Measurements from ENCODE around the gene EGR1. TPM values are rescaled to one million over a fixed set of nuclear protein-coding genes. Genes with fewer than 3 reads are reported as not detected.

The EGR1 gene
- total RNA-seq, 4 donors from 2014 or later, result 130 to 445 (median 257) TPM

- DNase-seq (ENCODE audit: low spot score in 2 of 2), result no peak
- peak overlapping the region; percentile 2 for H3K27ac ChIP-seq
- 67% methylated on average over 11 of the region's 11 CpGs for WGBS
- no peaks in the 10 kb centered on the region for H3K36me3 ChIP-seq
- peaks cover 55% of the 10 kb centered on the region for H3K4me1 ChIP-seq
- no peak for TF ChIP-seq POLR2AphosphoS5 (IDR thresholded peaks at IDR 0.05)
- no peak for TF ChIP-seq POLR2A (IDR thresholded peaks at IDR 0.05)
- no peak for TF ChIP-seq CTCF (IDR thresholded peaks at IDR 0.05)
- no peak for TF ChIP-seq EP300 (IDR thresholded peaks at IDR 0.05)
- H3K9me3 ChIP-seq, result no peaks in the 10 kb centered on the region
- no peak overlapping the region for H3K4me3 ChIP-seq
- no peaks in the 10 kb centered on the region for H3K27me3 ChIP-seq
These were observed 3.7 kb upstream of the EGR1 start for GRCh38 chr5:138461343-138462125.

- WGBS, result 14% methylated on average over 21 of the region's 21 CpGs
- no peaks in the 10 kb centered on the region for H3K27me3 ChIP-seq
- peaks cover 75% of the 10 kb centered on the region for H3K4me1 ChIP-seq
- H3K27ac ChIP-seq, result peak overlapping the region; percentile 99
- no peaks in the 10 kb centered on the region for H3K9me3 ChIP-seq
- H3K36me3 ChIP-seq, result peaks cover 15% of the 10 kb centered on the region
- DNase-seq (ENCODE audit: low spot score in 2 of 2), result no peak
- peak overlapping the region; percentile 87 for H3K4me3 ChIP-seq
- TF ChIP-seq EP300 (IDR thresholded peaks at IDR 0.05) (no peak), POLR2A (IDR thresholded peaks at IDR 0.05) (no peak), CTCF (IDR thresholded peaks at IDR 0.05) (no peak), POLR2AphosphoS5 (IDR thresholded peaks at IDR 0.05) (no peak)
These were observed 1.8 kb upstream of the EGR1 start for GRCh38 chr5:138463419-138464007.

GRCh38 chr5:138464008-138464387, 1.3 kb upstream of the EGR1 start:
- Histone ChIP-seq H3K36me3 (peaks cover 15% of the 10 kb centered on the region), H3K4me1 (peaks cover 75% of the 10 kb centered on the region), H3K9me3 (no peaks in the 10 kb centered on the region), H3K4me3 (peak overlapping the region; percentile 87), H3K27ac (peak overlapping the region; percentile 99), H3K27me3 (no peaks in the 10 kb centered on the region)
- peak; percentile 95 to 96 for DNase-seq (ENCODE audit: low spot score in 2 of 2)
- WGBS, result 0% methylated on average over 8 of the region's 34 CpGs
- TF ChIP-seq EP300 (IDR thresholded peaks at IDR 0.05) (no peak), CTCF (IDR thresholded peaks at IDR 0.05) (peak; percentile 89 to 97), POLR2AphosphoS5 (IDR thresholded peaks at IDR 0.05) (peak in 2 of 3 donors; percentile 84 to 91), POLR2A (IDR thresholded peaks at IDR 0.05) (peak in 1 of 2 donors; percentile 68)

GRCh38 chr5:138464388-138465260, 655 bp upstream of the EGR1 start:
- peak; percentile 99 for DNase-seq (ENCODE audit: low spot score in 2 of 2)
- 0% methylated on average over 24 of the region's 64 CpGs for WGBS
- peak overlapping the region; percentile 99 for H3K27ac ChIP-seq
- H3K9me3 ChIP-seq, result no peaks in the 10 kb centered on the region
- H3K27me3 ChIP-seq, result no peaks in the 10 kb centered on the region
- TF ChIP-seq POLR2A (IDR thresholded peaks at IDR 0.05), result peak in 1 of 2 donors; percentile 65
- peak; percentile 5 to 92 (median 45) for TF ChIP-seq POLR2AphosphoS5 (IDR thresholded peaks at IDR 0.05)
- no peak for TF ChIP-seq EP300 (IDR thresholded peaks at IDR 0.05)
- peak; percentile 0 to 34 for TF ChIP-seq CTCF (IDR thresholded peaks at IDR 0.05)
- peak overlapping the region; percentile 87 for H3K4me3 ChIP-seq
- peaks cover 15% of the 10 kb centered on the region for H3K36me3 ChIP-seq
- peaks cover 77% of the 10 kb centered on the region for H3K4me1 ChIP-seq

Measured in suprapubic skin (tissue), 4 donors.